Osteoblast (primary cell): ENCODE data around the gene CAMTA1. TPM values are rescaled to one million over a fixed set of nuclear protein-coding genes. Genes with fewer than 3 reads are reported as not detected.

Experiments used
- DNase-seq: peaks from one replicate; pipeline ENCODE4 v3.0.0; 2011; ENCODE audit warnings: low spot score, mixed read lengths; ENCODE audit not compliant: insufficient read length; ENCODE audit errors: missing footprints
- H2AFZ ChIP-seq: 2 replicates; pipeline ENCODE4 v1.6.0; 2011; ENCODE audit warnings: mild to moderate bottlenecking, low read length
- H3K27ac ChIP-seq: 2 replicates; pipeline ENCODE4 v1.5.1; 2011; ENCODE audit warnings: mild to moderate bottlenecking, low read depth, low read length, moderate library complexity
- H3K27me3 ChIP-seq: 2 replicates; pipeline ENCODE4 v1.6.0; 2012; ENCODE audit warnings: mild to moderate bottlenecking, control low read depth, inconsistent platforms, low read length, moderate library complexity; ENCODE audit not compliant: insufficient read depth
- H3K36me3 ChIP-seq: 2 replicates; pipeline ENCODE4 v1.5.1; 2011; ENCODE audit warnings: mild to moderate bottlenecking, low read length, control low read depth, moderate library complexity; ENCODE audit not compliant: insufficient read depth
- H3K4me1 ChIP-seq: 2 replicates; pipeline ENCODE4 v1.5.1; 2011; ENCODE audit warnings: mild to moderate bottlenecking, low read length, control low read depth, moderate library complexity; ENCODE audit not compliant: insufficient read depth
- H3K4me2 ChIP-seq: 2 replicates; pipeline ENCODE4 v1.6.0; 2011; ENCODE audit warnings: mild to moderate bottlenecking, low read length; ENCODE audit not compliant: insufficient read depth
- H3K4me3 ChIP-seq: fragments of 200-600 bp; sonication (generic); 3 replicates; pipeline ENCODE4 v1.5.1; 2012; ENCODE audit warnings: mild to moderate bottlenecking, low read length, inconsistent platforms; ENCODE audit not compliant: insufficient read depth
- H3K79me2 ChIP-seq: 2 replicates; pipeline ENCODE4 v1.6.0; 2012; ENCODE audit warnings: mild to moderate bottlenecking, low read length, control low read depth, inconsistent platforms; ENCODE audit not compliant: insufficient read depth
- H3K9me3 ChIP-seq: 2 replicates; pipeline ENCODE4 v1.5.1; 2011; ENCODE audit warnings: low read depth, low read length, control low read depth
- H4K20me1 ChIP-seq: 2 replicates; pipeline ENCODE4 v1.6.0; 2012; ENCODE audit warnings: mild to moderate bottlenecking, low read length, control low read depth; ENCODE audit not compliant: insufficient read depth
- total RNA-seq: library from RNA; depleted of rRNA; stranded (reverse); fragments of >200 nt; gene quantifications from 2 replicates; pipeline ENCODE4 v1.2.3, GENCODE V29; 2012
- TF ChIP-seq, protein P1 (sequence below): IDR thresholded peaks from 2 replicates; pipeline ENCODE4 v1.5.1; 2011; ENCODE audit warnings: mild to moderate bottlenecking, low read depth, low read length, moderate library complexity; ENCODE audit errors: extremely low read depth

Gene CAMTA1
- total RNA-seq, 1 donor: 47.4 TPM

DNA sequence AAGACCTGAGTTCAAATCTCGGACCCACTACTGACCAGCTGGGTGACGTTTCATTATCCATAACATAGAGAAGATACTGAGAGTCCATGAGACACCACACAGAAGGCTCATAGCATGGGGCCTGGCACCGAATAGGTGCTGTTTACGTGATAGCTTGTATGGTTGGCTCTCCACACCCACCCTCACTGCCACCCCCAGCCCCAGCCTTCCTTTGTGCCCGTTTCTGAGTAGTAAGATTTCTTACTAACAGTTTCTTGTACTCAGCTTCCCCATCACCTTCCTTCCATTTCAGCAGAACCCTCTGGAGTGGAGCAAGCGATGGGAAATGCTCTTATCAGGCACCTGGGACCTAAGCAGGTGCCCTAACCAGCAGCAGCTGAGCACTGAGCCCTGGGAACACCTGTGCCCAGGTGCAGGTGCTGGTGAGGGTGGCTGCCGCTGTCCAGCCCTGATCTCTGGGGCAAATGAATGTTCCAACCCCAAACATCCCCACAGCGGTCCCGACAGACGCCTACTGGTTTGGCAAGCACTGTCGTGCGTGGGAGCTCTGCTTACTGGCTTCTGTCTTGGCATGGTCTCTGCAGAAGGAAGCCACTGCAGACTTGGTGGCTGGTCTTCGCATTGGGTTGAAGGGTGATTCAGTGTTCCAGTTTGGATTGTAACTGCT is 225.4 kb downstream of the CAMTA1 start:
- Histone ChIP-seq H4K20me1 (no peaks in the 10 kb centered on the region), H3K79me2 (no peaks in the 10 kb centered on the region), H2AFZ (no peak overlapping the region), H3K27ac (no peak overlapping the region), H3K27me3 (no peaks in the 10 kb centered on the region), H3K4me3 (no peak overlapping the region), H3K9me3 (no peaks in the 10 kb centered on the region), H3K4me1 (no peaks in the 10 kb centered on the region), H3K36me3 (no peaks in the 10 kb centered on the region), H3K4me2 (no peak overlapping the region)
- TF ChIP-seq, protein P1, sequence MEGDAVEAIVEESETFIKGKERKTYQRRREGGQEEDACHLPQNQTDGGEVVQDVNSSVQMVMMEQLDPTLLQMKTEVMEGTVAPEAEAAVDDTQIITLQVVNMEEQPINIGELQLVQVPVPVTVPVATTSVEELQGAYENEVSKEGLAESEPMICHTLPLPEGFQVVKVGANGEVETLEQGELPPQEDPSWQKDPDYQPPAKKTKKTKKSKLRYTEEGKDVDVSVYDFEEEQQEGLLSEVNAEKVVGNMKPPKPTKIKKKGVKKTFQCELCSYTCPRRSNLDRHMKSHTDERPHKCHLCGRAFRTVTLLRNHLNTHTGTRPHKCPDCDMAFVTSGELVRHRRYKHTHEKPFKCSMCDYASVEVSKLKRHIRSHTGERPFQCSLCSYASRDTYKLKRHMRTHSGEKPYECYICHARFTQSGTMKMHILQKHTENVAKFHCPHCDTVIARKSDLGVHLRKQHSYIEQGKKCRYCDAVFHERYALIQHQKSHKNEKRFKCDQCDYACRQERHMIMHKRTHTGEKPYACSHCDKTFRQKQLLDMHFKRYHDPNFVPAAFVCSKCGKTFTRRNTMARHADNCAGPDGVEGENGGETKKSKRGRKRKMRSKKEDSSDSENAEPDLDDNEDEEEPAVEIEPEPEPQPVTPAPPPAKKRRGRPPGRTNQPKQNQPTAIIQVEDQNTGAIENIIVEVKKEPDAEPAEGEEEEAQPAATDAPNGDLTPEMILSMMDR: no peak
- no peak for DNase-seq

DNA sequence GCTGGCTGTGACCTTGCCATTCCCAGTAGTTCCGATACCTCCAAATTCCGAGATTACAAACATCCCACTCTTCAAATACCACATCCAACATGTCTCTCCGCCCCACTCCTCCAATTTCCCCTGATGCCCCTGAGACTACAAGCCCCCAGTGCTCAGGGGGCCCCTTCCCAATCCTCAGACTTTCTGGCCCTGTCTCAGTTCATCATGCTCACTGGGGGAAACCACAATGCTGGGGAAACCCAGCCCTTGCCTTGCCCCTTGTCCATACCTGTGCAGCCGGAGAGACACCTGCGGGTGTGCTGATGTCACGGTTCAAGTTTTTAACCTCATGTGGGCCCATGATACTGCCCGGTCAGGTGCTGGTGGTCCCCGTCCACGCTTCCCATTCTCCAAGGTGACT is 226.6 kb downstream of the CAMTA1 start:
- Histone ChIP-seq H4K20me1 (no peaks in the 10 kb centered on the region), H2AFZ (no peak overlapping the region), H3K27ac (no peak overlapping the region), H3K4me1 (no peaks in the 10 kb centered on the region), H3K27me3 (no peaks in the 10 kb centered on the region), H3K4me2 (no peak overlapping the region), H3K79me2 (no peaks in the 10 kb centered on the region), H3K4me3 (no peak overlapping the region), H3K36me3 (no peaks in the 10 kb centered on the region), H3K9me3 (no peaks in the 10 kb centered on the region)
- TF ChIP-seq, protein P1: no peak
- no peak for DNase-seq

DNA sequence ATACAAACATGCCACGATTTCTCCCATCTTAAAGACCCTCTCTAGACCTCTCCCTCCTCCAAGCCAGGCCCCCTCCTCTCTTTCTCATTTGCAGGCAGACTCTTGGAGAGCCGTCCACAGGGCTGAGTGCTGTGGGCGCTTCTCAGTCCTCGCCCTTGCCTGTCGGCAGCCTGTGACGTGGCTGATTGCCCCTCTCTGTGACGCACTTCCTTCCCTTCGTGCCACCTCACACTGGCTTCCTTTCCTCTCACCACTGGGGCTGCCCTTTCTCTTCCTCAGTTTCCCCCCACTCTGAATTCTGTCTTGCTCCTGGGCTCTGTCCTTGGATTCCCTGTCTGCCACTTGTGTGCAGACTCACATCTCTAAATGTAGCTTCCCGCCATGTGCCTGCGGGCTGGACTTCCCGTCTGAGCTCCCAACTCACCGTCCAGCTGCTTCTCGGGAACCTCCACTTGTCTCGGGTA is 227.2 kb downstream of the CAMTA1 start:
- no peaks in the 10 kb centered on the region for H3K79me2 ChIP-seq
- TF ChIP-seq, protein P1: no peak
- no peaks in the 10 kb centered on the region for H4K20me1 ChIP-seq
- no peak overlapping the region for H3K4me2 ChIP-seq
- no peak for DNase-seq
- H3K9me3 ChIP-seq: no peaks in the 10 kb centered on the region
- no peak overlapping the region for H2AFZ ChIP-seq
- H3K27me3 ChIP-seq: no peaks in the 10 kb centered on the region
- no peaks in the 10 kb centered on the region for H3K36me3 ChIP-seq
- H3K27ac ChIP-seq: no peak overlapping the region
- no peak overlapping the region for H3K4me3 ChIP-seq
- no peaks in the 10 kb centered on the region for H3K4me1 ChIP-seq

DNA sequence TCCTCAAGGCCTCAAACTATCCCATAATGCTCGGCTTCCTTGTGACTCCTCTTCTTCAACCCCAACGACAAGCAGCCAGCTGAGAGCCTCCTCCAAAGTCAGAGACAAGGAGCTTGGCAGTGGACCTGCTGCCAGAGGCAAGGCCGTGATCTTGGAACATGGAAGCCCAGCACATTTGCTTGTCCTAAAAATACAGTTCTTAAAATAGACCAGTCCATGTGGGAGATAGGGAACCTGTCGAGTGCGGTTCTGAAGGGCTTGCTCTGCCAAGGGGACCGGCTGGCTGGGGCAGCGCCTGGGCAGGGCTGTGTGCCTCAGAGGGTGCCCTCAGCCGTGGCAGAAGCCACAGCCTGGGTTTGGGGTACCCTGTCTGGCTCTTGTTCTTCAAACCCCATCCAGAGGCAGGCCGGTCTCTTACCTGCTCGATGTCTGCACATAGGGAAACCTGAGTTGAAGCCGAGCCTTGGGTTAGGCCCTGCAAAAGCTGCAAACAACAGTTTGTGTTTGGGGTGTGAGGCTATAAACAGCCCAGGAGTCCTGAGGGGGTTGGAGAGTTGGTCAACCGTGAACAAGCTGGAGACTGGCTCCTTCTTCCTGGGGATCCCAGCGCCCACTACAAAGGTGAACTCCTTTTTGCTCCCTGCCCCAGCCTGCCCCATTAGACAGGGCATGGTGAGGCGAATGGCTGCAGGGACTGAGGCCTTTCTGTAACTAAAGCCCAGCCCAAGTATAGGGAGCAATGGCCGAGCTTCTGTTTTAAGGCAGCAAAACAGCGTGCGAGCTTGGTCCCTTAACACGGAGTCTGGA is 228.8 kb downstream of the CAMTA1 start:
- Histone ChIP-seq H3K27me3 (peaks cover 2% of the 10 kb centered on the region), H3K4me2 (no peak overlapping the region), H4K20me1 (no peaks in the 10 kb centered on the region), H3K36me3 (no peaks in the 10 kb centered on the region), H2AFZ (no peak overlapping the region), H3K79me2 (no peaks in the 10 kb centered on the region), H3K4me3 (no peak overlapping the region), H3K27ac (no peak overlapping the region), H3K4me1 (no peaks in the 10 kb centered on the region), H3K9me3 (no peaks in the 10 kb centered on the region)
- TF ChIP-seq, protein P1: no peak
- no peak for DNase-seq
